HCT116 (cell line): ENCODE measurements around the gene MTUS2. TPM values are rescaled to one million over a fixed set of nuclear protein-coding genes. Genes with fewer than 3 reads are reported as not detected.

Experiments
- ATAC-seq: fragments of 200-7000 bp; cut with Tn5 transposase; 2 replicates; pipeline ENCODE4 v1.9.1; 2020; ENCODE audit warnings: mild to moderate bottlenecking, moderate library complexity
- BruUV-seq: library from RNA; stranded (reverse); fragments of 400-500 nt; replicated peaks from 2 replicates; lab custom pipeline; 2021; lab: Mats Ljungman, UMichigan
- CTCF ChIA-PET: fragments of 300-600 bp; sonication (Branson Sonifier 250); formaldehyde crosslinking; loops from one replicate; lab custom pipeline; 2021; ENCODE audit warnings: antibody characterized with exemption; lab: Charles Lee
- POLR2A ChIA-PET: fragments of 300-600, 350-600 bp; sonication (Branson Sonifier 250); formaldehyde crosslinking; loops from one replicate; lab custom pipeline; 2021; ENCODE audit warnings: antibody characterized with exemption; lab: Charles Lee
- RAD21 ChIA-PET, 2 experiments: fragments of 300-600 bp; sonication (Branson Sonifier 250); formaldehyde crosslinking; loops; one replicate each; lab custom pipeline; 2023; ENCODE audit warnings: low total read pairs in 2 of 2; ENCODE audit not compliant: uncharacterized antibody in 2 of 2, unreplicated experiment in 2 of 2, low non-redundant PET in 1 of 2; lab: Charles Lee
- DNase-seq: peaks from one replicate; pipeline ENCODE4 v3.0.0-alpha.2; 2010; ENCODE audit warnings: low read depth, low spot score
- H2AFZ ChIP-seq: fragments of 200-600 bp; shearing (Covaris generic), sonication (generic); 2 replicates; pipeline ENCODE4 v1.6.1; 2017; ENCODE audit warnings: low read depth, mixed run types, mixed read lengths, antibody characterized with exemption, low read length; ENCODE audit not compliant: poor library complexity, severe bottlenecking
- H3K27ac ChIP-seq: 2 replicates; pipeline ENCODE4 v1.5.1; 2012; ENCODE audit warnings: low read depth, low read length
- H3K27me3 ChIP-seq: fragments of 200-600 bp; sonication (generic); 2 replicates; pipeline ENCODE4 v1.6.1; 2016; ENCODE audit warnings: mixed run types, low read length, mixed read lengths; ENCODE audit not compliant: insufficient read depth
- H3K36me3 ChIP-seq, 2 experiments: fragments of 200-500 bp in 1 of 2; fragments of 200-600 bp in 1 of 2; sonication (Bioruptor generic) in 1 of 2; sonication (generic) in 1 of 2; 2 replicates each; pipeline versions ENCODE4 v1.5.1 to v1.6.1; 2014 to 2016; ENCODE audit warnings: low read length in 2 of 2, inconsistent platforms in 1 of 2, mixed read lengths in 1 of 2, mixed run types in 1 of 2; ENCODE audit not compliant: insufficient read depth in 2 of 2, control insufficient read depth in 1 of 2
- H3K4me1 ChIP-seq, 2 experiments: fragments of 200-600 bp in 1 of 2; sonication (generic) in 1 of 2; 2 replicates each; pipeline versions ENCODE4 v1.5.1 to v1.6.1; 2012 to 2017; ENCODE audit warnings: low read length in 2 of 2, inconsistent platforms in 1 of 2, mild to moderate bottlenecking in 1 of 2, mixed read lengths in 1 of 2, mixed run types in 1 of 2, moderate library complexity in 1 of 2; ENCODE audit not compliant: insufficient read depth in 2 of 2, control insufficient read depth in 1 of 2
- H3K4me2 ChIP-seq: fragments of 200-600 bp; sonication (generic); 2 replicates; pipeline ENCODE4 v1.6.1; 2017; ENCODE audit warnings: mixed run types, low read length, mixed read lengths
- H3K4me3 ChIP-seq, 2 experiments: fragments of 200-600 bp in 1 of 2; sonication (generic) in 1 of 2; replicated peaks in 1 of 2; 2 replicates each; pipeline ENCODE4 v1.5.1; 2011 to 2016; ENCODE audit warnings: low read length in 2 of 2, control low read depth in 1 of 2, low read depth in 1 of 2, mild to moderate bottlenecking in 1 of 2, mixed read lengths in 1 of 2, mixed run types in 1 of 2
- H3K79me2 ChIP-seq: fragments of 200-600 bp; sonication (generic); 2 replicates; pipeline ENCODE4 v1.6.1; 2017; ENCODE audit warnings: mild to moderate bottlenecking, mixed run types, low read length, moderate library complexity, mixed read lengths; ENCODE audit not compliant: insufficient read depth
- H3K9ac ChIP-seq: fragments of 200-600 bp; sonication (generic); 2 replicates; pipeline ENCODE4 v1.6.1; 2016; ENCODE audit warnings: low read length, mixed read lengths
- H3K9me2 ChIP-seq: fragments of 200-600 bp; sonication (generic), shearing (Covaris generic); 2 replicates; pipeline ENCODE4 v1.6.1; 2017; ENCODE audit warnings: mixed run types, mild to moderate bottlenecking, moderate library complexity; ENCODE audit not compliant: insufficient read depth
- H3K9me3 ChIP-seq, 2 experiments: fragments of 200-500 bp in 1 of 2; fragments of 200-600 bp in 1 of 2; sonication (Bioruptor generic) in 1 of 2; sonication (generic) in 1 of 2; 2 replicates each; pipeline ENCODE4 v1.6.1; 2014 to 2017; ENCODE audit warnings: low read length in 2 of 2, mixed read lengths in 2 of 2, inconsistent platforms in 1 of 2, low read depth in 1 of 2, mild to moderate bottlenecking in 1 of 2, mixed run types in 1 of 2, moderate library complexity in 1 of 2; ENCODE audit not compliant: control insufficient read depth in 1 of 2, insufficient read depth in 1 of 2
- H4K20me1 ChIP-seq: fragments of 200-600 bp; sonication (generic), shearing (Covaris generic); 2 replicates; pipeline ENCODE4 v1.6.1; 2017; ENCODE audit warnings: mixed run types, mild to moderate bottlenecking, moderate library complexity; ENCODE audit not compliant: insufficient read depth
- ATF3 ChIP-seq: IDR thresholded peaks from 2 replicates; pipeline ENCODE4 v1.6.1; 2012
- CEBPB ChIP-seq: IDR thresholded peaks from 2 replicates; pipeline ENCODE4 v1.6.1; 2012; ENCODE audit warnings: low read depth
- EGR1 ChIP-seq: IDR thresholded peaks from 2 replicates; pipeline ENCODE4 v1.6.1; 2012; ENCODE audit warnings: low read depth
- ELF1 ChIP-seq: IDR thresholded peaks from 2 replicates; pipeline ENCODE4 v1.6.1; 2012; ENCODE audit warnings: low read depth, borderline replicate concordance
- MAX ChIP-seq: IDR thresholded peaks from 2 replicates; pipeline ENCODE4 v1.6.1; 2012
- POLR2A ChIP-seq: IDR thresholded peaks from 2 replicates; pipeline ENCODE4 v1.7.0; 2011; ENCODE audit warnings: borderline replicate concordance; ENCODE audit not compliant: insufficient read depth, insufficient read length; ENCODE audit errors: extremely low read depth
- SP1 ChIP-seq: IDR thresholded peaks from 2 replicates; pipeline ENCODE4 v1.6.1; 2012; ENCODE audit warnings: low read depth
- SRF ChIP-seq: IDR thresholded peaks from 2 replicates; pipeline ENCODE4 v1.6.1; 2012; ENCODE audit warnings: low read depth
- YY1 ChIP-seq: IDR thresholded peaks from 2 replicates; pipeline ENCODE4 v1.6.1; 2011; ENCODE audit warnings: low read length, low read depth, moderate library complexity, mild to moderate bottlenecking; ENCODE audit not compliant: insufficient replicate concordance; ENCODE audit errors: extremely low read depth
- ZBTB33 ChIP-seq: IDR thresholded peaks from 2 replicates; pipeline ENCODE4 v1.6.1; 2011; ENCODE audit warnings: mild to moderate bottlenecking, low read length, moderate library complexity; ENCODE audit not compliant: insufficient replicate concordance; ENCODE audit errors: extremely low read depth
- ZFX ChIP-seq: fragments of 450-650 bp; IDR thresholded peaks from 2 replicates; pipeline ENCODE4 v1.6.1; 2017
- ZNF274 ChIP-seq: fragments of 200-500 bp; sonication (Bioruptor generic); IDR thresholded peaks from 2 replicates; pipeline ENCODE4 v1.6.1; 2014; ENCODE audit warnings: mild to moderate bottlenecking, low read depth, low read length, inconsistent platforms
- intact Hi-C: fragments of 100-400 bp; cut with micrococcal nuclease; formaldehyde crosslinking; loops from 2 replicates; pipeline ENCODE4 v1.10.0; 2022
- total RNA-seq: library from RNA; stranded (reverse); gene quantifications from one replicate; pipeline ENCODE4 v1.2.1, GENCODE V29; 2021; ENCODE audit not compliant: unreplicated experiment

The MTUS2 gene
- total RNA-seq, 1 experiment from 2014 or later = 0.02 TPM

GRCh38 chr13:28958018-28958417, 137.9 kb downstream of the MTUS2 start:
- H3K36me3 ChIP-seq = no peaks in the 10 kb centered on the region
- DNase-seq = no peak
- no peak overlapping the region for H3K4me2 ChIP-seq
- no peaks in the 10 kb centered on the region for H3K9me3 ChIP-seq
- no peak overlapping the region for H2AFZ ChIP-seq
- no peaks in the 10 kb centered on the region; the same call in 1 of the 2 replicates for H4K20me1 ChIP-seq
- H3K27ac ChIP-seq = no peak overlapping the region
- H3K79me2 ChIP-seq = no peaks in the 10 kb centered on the region
- peaks cover 13% of the 10 kb centered on the region; the same call in 1 of the 2 replicates for H3K27me3 ChIP-seq
- intact Hi-C loops = no loop called here
- ATAC-seq = no peak
- CTCF ChIA-PET = no interaction called here
- no peak overlapping the region for H3K9ac ChIP-seq
- POLR2A ChIA-PET = no interaction called here
- RAD21 ChIA-PET = no interaction called here
- H3K4me3 ChIP-seq = no peak overlapping the region
- no peaks in the 10 kb centered on the region for H3K4me1 ChIP-seq
- TF ChIP-seq YY1 (no peak), ZFX (no peak), POLR2A (no peak), ATF3 (no peak), ZBTB33 (no peak), EGR1 (no peak), ZNF274 (no peak)
- TF ChIP-seq, all 23 proteins: peak for 0
- BruUV-seq = no TSS peak
- H3K9me2 ChIP-seq = no peaks in the 10 kb centered on the region

GRCh38 chr13:28958441-28958840, 138.3 kb downstream of the MTUS2 start:
- ATAC-seq (no peak), DNase-seq (no peak)
- CTCF ChIA-PET = no interaction called here
- BruUV-seq = no TSS peak
- H3K4me1 ChIP-seq = no peaks in the 10 kb centered on the region
- H3K4me2 ChIP-seq = no peak overlapping the region
- H3K27ac ChIP-seq = no peak overlapping the region
- no peak for TF ChIP-seq EGR1
- TF ChIP-seq MAX = no peak
- TF ChIP-seq ZBTB33 = no peak
- TF ChIP-seq CEBPB = no peak
- no peak for TF ChIP-seq ELF1
- TF ChIP-seq SRF = no peak
- TF ChIP-seq SP1 = no peak
- no peaks in the 10 kb centered on the region for H3K9me3 ChIP-seq
- RAD21 ChIA-PET = no interaction called here
- H3K79me2 ChIP-seq = no peaks in the 10 kb centered on the region
- no peak overlapping the region for H3K4me3 ChIP-seq
- intact Hi-C loops = no loop called here
- no peaks in the 10 kb centered on the region; the same call in 1 of the 2 replicates for H4K20me1 ChIP-seq
- H3K36me3 ChIP-seq = no peaks in the 10 kb centered on the region
- peaks cover 13% of the 10 kb centered on the region; the same call in 1 of the 2 replicates for H3K27me3 ChIP-seq
- POLR2A ChIA-PET = no interaction called here
- H3K9ac ChIP-seq = no peak overlapping the region
- no peaks in the 10 kb centered on the region for H3K9me2 ChIP-seq
- H2AFZ ChIP-seq = no peak overlapping the region
